GM23338 (cell line): ENCODE data around the gene DAPK2.

Source experiments
- CREB1 ChIP-seq: fragments of 250-450 bp; sonication (Bioruptor Pico); IDR thresholded peaks from 2 replicates; pipeline ENCODE4 v1.5.0; 2020; ENCODE audit warnings: low read depth, mild to moderate bottlenecking, moderate library complexity
- CTCF ChIP-seq, 2 experiments: fragments of 200-600 bp in 1 of 2; sonication (generic) in 1 of 2; conservative IDR thresholded peaks; 2 replicates each; pipeline versions ENCODE4 v1.5.1 to v1.6.1; 2016 to 2017; ENCODE audit warnings: antibody characterized with exemption in 2 of 2, low read depth in 2 of 2, mild to moderate bottlenecking in 2 of 2, moderate library complexity in 1 of 2
- ETS1 ChIP-seq: IDR thresholded peaks from 2 replicates; pipeline ENCODE4 v1.6.1; 2016; ENCODE audit warnings: antibody characterized with exemption
- EZH2 ChIP-seq: fragments of 200-600 bp; sonication (generic); IDR thresholded peaks from one replicate; pipeline ENCODE4 v1.8.0; 2017; ENCODE audit warnings: antibody characterized with exemption, mild to moderate bottlenecking, low read depth; ENCODE audit not compliant: unreplicated experiment
- EZH2phosphoT487 ChIP-seq: fragments of 200-600 bp; sonication (generic); IDR thresholded peaks from one replicate; pipeline ENCODE4 v1.8.1; 2018; ENCODE audit warnings: antibody characterized with exemption; ENCODE audit not compliant: unreplicated experiment
- JUNB ChIP-seq: IDR thresholded peaks from one replicate; pipeline ENCODE4 v1.6.1; 2016; ENCODE audit warnings: antibody characterized with exemption; ENCODE audit not compliant: unreplicated experiment
- NANOG ChIP-seq: IDR thresholded peaks from 2 replicates; pipeline ENCODE4 v1.6.1; 2016; ENCODE audit warnings: antibody characterized with exemption, borderline replicate concordance
- POLR2AphosphoS5 ChIP-seq: IDR thresholded peaks from 2 replicates; pipeline ENCODE4 v1.6.1; 2016; ENCODE audit warnings: antibody characterized with exemption, low read depth
- STAT1 ChIP-seq: IDR thresholded peaks from one replicate; pipeline ENCODE4 v1.6.1; 2016; ENCODE audit warnings: antibody characterized with exemption; ENCODE audit not compliant: unreplicated experiment
- ZNF331 ChIP-seq: fragments of 250-450 bp; sonication (Bioruptor Pico); IDR thresholded peaks from 2 replicates; pipeline ENCODE4 v1.5.0; 2020; ENCODE audit warnings: low read depth, mild to moderate bottlenecking, moderate library complexity
- TF ChIP-seq, protein P1 (sequence below): IDR thresholded peaks from one replicate; pipeline ENCODE4 v1.6.1; 2018; ENCODE audit warnings: antibody characterized with exemption; ENCODE audit not compliant: unreplicated experiment

DNA sequence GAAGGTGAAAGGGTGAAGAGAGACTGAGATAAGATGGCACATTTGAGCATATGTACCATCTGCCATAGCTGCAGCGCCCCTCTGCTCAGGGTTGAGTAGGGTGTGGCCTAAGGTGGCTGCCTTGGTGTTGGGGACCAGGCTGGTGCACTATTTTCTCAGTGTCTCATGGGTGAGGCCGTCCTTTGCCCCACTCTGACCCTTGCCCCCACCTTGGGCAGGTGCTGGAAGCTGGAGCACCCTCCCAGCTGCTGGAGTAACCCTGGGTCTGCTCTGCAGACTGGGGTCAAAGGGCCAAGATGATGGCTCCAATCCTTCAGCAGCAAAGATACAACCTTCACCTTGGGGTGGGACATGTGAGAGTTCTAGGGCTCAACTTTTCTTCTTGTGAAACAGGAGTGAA is 69.2 kb downstream of the DAPK2 start:
- no peak for TF ChIP-seq EZH2phosphoT487
- no peak for TF ChIP-seq CTCF (conservative IDR thresholded peaks at IDR 0.05; ENCODE audit: low read depth in 2 of 2)
- no peak for TF ChIP-seq NANOG
- no peak for TF ChIP-seq POLR2AphosphoS5
- TF ChIP-seq, protein P1, sequence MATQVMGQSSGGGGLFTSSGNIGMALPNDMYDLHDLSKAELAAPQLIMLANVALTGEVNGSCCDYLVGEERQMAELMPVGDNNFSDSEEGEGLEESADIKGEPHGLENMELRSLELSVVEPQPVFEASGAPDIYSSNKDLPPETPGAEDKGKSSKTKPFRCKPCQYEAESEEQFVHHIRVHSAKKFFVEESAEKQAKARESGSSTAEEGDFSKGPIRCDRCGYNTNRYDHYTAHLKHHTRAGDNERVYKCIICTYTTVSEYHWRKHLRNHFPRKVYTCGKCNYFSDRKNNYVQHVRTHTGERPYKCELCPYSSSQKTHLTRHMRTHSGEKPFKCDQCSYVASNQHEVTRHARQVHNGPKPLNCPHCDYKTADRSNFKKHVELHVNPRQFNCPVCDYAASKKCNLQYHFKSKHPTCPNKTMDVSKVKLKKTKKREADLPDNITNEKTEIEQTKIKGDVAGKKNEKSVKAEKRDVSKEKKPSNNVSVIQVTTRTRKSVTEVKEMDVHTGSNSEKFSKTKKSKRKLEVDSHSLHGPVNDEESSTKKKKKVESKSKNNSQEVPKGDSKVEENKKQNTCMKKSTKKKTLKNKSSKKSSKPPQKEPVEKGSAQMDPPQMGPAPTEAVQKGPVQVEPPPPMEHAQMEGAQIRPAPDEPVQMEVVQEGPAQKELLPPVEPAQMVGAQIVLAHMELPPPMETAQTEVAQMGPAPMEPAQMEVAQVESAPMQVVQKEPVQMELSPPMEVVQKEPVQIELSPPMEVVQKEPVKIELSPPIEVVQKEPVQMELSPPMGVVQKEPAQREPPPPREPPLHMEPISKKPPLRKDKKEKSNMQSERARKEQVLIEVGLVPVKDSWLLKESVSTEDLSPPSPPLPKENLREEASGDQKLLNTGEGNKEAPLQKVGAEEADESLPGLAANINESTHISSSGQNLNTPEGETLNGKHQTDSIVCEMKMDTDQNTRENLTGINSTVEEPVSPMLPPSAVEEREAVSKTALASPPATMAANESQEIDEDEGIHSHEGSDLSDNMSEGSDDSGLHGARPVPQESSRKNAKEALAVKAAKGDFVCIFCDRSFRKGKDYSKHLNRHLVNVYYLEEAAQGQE, result no peak
- TF ChIP-seq EZH2, result no peak
- TF ChIP-seq JUNB, result no peak
- TF ChIP-seq ETS1, result no peak
- TF ChIP-seq ZNF331, result no peak
- TF ChIP-seq STAT1, result no peak
- no peak for TF ChIP-seq CREB1 (CRISPR knock-in tag)
